Fibroblast of lung (primary cell): ENCODE results near the gene ADAT2.
"Not testable (repeated sequence)": the region's sequence is repeated elsewhere in the genome, so short reads cannot be mapped to it uniquely, and the experiment has no call there.

ENCODE experiments used
- CTCF ChIP-seq, 2 donors: IDR thresholded peaks in 1 of 2; conservative IDR thresholded peaks in 1 of 2; 1 replicate in 1 of 2; 2 replicates in 1 of 2; pipeline ENCODE4 v1.5.1; 2011 to 2012; ENCODE audit warnings: low read length in 2 of 2, control low read depth in 1 of 2, inconsistent platforms in 1 of 2, low read depth in 1 of 2, mild to moderate bottlenecking in 1 of 2
- EZH2 ChIP-seq: IDR thresholded peaks from 2 replicates; pipeline ENCODE4 v1.5.1; 2012; ENCODE audit warnings: low read length, control low read depth, mild to moderate bottlenecking; ENCODE audit errors: missing control alignments

DNA sequence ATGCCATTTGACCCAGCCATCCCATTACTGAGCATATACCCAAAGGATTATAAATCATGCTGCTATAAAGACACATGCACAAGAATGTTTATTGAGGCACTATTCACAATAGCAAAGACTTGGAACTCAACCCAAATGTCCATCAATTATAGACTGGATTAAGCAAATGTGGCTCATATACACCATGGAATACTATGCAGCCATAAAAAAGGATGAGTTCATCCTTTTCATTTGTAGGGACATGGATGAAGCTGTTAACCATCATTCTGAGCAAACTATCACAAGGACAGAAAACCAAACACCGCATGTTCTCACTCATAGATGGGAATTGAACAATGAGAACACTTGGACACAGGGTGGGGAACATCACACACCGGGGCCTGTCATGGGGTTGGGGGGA, 2.6 kb downstream of the ADAT2 start:
- TF ChIP-seq CTCF (conservative IDR thresholded peaks at IDR 0.05 in 1 of 2, IDR thresholded peaks at IDR 0.05 in 1 of 2; ENCODE audit: low read depth in 1 of 2, low read length in 2 of 2); EZH2: not testable (repeated sequence)
